ENCODE measurements around the gene FYN.

GRCh38 chr6:111741177-111741952 is 131.9 kb downstream of the FYN start:
- TF ChIP-seq POLR2A (IDR thresholded peaks at IDR 0.05) (no peak), POLR2AphosphoS5 (IDR thresholded peaks at IDR 0.05; ENCODE audit: insufficient read depth in 1 of 2, low read depth in 1 of 2) (no peak)
- TF ChIP-seq, protein P1, sequence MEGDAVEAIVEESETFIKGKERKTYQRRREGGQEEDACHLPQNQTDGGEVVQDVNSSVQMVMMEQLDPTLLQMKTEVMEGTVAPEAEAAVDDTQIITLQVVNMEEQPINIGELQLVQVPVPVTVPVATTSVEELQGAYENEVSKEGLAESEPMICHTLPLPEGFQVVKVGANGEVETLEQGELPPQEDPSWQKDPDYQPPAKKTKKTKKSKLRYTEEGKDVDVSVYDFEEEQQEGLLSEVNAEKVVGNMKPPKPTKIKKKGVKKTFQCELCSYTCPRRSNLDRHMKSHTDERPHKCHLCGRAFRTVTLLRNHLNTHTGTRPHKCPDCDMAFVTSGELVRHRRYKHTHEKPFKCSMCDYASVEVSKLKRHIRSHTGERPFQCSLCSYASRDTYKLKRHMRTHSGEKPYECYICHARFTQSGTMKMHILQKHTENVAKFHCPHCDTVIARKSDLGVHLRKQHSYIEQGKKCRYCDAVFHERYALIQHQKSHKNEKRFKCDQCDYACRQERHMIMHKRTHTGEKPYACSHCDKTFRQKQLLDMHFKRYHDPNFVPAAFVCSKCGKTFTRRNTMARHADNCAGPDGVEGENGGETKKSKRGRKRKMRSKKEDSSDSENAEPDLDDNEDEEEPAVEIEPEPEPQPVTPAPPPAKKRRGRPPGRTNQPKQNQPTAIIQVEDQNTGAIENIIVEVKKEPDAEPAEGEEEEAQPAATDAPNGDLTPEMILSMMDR (IDR thresholded peaks at IDR 0.05): no peak

Data from vagina (tissue), 2 donors.